LNCAP (cell line): ENCODE measurements around the gene MAP4K4.
A peak's percentile ranks its signal among the peaks of the same experiment; 100 is the strongest.

Source experiments
- TF ChIP-seq, protein P1 (sequence below): fragments of 450-650 bp; IDR thresholded peaks from 2 replicates; pipeline ENCODE4 v1.5.1; 2017; ENCODE audit warnings: mild to moderate bottlenecking

The MAP4K4 gene

DNA sequence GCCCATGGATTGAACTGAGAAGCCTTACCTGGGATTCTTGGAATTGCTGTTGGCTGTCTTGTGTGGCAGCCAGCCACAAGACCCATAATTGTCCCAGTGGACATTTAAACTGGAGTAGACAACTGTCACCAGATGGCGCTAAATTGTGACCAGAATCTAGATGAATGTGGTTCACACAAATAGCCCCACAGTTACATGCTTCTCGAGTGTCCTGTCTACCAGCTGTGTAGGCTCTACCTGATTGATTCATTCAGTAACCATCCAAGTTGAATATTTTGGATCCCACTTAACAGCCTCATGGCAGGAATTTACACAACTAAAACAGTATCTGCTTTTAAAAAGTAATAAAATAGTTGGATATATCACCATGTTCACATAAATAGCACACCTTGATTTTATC is 73.2 kb downstream of the MAP4K4 start:
- TF ChIP-seq, protein P1, sequence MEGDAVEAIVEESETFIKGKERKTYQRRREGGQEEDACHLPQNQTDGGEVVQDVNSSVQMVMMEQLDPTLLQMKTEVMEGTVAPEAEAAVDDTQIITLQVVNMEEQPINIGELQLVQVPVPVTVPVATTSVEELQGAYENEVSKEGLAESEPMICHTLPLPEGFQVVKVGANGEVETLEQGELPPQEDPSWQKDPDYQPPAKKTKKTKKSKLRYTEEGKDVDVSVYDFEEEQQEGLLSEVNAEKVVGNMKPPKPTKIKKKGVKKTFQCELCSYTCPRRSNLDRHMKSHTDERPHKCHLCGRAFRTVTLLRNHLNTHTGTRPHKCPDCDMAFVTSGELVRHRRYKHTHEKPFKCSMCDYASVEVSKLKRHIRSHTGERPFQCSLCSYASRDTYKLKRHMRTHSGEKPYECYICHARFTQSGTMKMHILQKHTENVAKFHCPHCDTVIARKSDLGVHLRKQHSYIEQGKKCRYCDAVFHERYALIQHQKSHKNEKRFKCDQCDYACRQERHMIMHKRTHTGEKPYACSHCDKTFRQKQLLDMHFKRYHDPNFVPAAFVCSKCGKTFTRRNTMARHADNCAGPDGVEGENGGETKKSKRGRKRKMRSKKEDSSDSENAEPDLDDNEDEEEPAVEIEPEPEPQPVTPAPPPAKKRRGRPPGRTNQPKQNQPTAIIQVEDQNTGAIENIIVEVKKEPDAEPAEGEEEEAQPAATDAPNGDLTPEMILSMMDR: peak; percentile 43; the same call in 1 of the 2 replicates

DNA sequence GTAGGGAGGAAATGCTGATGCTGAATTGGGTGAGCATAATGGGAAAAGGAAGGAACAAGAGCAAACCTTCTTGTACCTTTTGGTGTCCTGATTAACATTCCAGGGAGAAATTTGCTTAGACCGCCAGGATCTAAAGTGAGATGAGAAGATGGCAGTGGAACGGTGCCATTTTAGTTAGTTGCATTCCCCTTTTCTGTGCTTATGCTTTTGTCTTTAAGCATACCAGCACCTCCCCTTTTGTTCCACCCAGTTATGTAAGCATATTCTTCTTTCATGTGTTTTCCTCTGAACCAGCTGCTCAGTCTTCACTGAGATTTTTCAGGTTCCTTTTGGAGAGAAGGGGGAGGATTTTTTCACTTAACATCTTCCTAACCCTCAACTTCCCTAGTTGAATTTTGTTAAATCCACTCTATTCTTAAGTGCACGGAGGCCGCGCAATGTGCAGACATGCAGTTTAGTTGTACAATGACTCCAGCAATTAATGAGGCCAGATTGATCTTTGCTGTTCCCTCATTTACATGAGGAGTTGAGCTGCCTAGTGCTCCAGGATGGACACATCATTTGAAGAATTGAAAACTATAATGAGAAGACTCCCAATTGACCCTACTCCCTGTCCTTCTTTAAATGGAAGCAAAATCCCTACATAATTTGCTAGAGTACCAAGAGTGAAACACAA is 73.9 kb downstream of the MAP4K4 start:
- TF ChIP-seq, protein P1: no peak

DNA sequence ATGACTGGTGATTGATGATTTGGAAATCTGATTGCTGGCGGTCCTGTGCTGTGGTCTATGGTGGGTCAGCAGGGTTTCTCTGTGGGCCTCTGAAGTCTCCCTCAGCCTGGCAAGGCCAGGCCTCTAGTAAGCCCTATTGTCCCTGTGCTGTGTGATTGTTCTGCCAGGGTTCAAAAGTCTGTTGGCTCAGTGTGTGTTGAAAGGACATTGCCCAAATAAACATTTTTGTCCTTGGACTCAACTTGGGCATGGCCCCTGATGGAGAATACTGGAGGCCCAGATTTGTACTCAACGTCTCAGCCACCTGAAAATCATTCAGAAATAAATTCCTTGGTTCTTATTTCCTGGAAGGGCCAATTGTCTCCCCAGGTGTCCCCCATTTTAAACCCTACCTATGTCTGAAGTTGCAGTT is 74.4 kb downstream of the MAP4K4 start:
- TF ChIP-seq, protein P1: no peak

DNA sequence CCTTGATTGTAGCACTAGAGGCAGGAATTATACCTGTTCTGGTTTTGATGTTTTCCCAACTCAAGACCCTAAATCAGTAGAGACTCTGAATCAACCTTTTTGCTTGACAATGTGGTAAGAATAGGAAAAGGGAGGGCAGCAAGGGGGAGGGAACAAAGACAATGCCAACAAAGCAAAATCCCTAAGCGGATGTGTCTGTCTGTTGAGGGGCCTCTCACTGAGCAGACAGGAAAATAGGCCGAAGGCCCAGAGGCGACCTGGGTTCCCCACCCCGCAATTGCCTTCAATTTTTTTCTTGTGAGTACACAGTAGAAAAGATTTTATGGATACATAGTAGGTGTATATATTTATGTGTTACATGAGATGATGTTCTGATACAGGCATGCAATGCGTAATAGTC is 75.6 kb downstream of the MAP4K4 start:
- TF ChIP-seq, protein P1: no peak

DNA sequence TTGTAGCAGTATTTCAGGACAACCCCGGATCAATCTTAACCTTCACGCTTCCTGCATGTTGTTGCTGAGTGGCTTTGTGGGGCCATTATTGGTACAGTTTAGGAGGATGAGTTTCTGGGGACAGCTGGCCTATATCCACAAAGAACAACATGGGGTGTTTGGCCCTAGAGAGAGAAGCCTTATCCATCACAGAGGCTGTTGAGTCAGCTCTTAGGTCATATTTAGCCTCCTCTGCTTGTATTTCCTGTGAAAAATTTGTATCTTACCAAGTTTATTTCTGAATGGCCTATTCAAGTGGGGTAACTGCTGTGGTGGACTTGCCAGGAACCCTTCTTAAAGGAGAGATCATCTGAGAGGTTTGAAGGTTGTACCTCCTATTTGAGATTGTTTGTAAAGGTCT is 77.6 kb downstream of the MAP4K4 start:
- TF ChIP-seq, protein P1: no peak

DNA sequence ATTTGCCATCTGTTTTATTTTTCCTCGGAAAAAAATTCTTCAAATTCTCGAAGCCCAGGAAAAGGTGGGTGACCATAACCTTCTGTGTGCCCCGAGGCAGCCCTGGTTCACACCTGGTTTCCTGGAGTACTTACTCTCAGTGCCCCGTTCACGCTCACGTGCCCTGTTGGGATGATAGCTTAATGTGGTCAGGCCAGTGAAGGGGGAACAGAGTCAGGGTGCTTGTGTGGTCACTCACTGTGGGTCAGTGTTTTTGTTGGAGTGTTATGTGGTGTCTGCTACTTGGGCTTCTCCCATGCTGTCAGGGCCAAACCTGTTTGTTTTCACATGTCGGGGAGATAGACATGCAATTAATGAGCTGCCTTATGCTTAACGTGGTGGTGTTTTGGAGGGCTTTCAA is 78.1 kb downstream of the MAP4K4 start:
- TF ChIP-seq, protein P1: no peak

DNA sequence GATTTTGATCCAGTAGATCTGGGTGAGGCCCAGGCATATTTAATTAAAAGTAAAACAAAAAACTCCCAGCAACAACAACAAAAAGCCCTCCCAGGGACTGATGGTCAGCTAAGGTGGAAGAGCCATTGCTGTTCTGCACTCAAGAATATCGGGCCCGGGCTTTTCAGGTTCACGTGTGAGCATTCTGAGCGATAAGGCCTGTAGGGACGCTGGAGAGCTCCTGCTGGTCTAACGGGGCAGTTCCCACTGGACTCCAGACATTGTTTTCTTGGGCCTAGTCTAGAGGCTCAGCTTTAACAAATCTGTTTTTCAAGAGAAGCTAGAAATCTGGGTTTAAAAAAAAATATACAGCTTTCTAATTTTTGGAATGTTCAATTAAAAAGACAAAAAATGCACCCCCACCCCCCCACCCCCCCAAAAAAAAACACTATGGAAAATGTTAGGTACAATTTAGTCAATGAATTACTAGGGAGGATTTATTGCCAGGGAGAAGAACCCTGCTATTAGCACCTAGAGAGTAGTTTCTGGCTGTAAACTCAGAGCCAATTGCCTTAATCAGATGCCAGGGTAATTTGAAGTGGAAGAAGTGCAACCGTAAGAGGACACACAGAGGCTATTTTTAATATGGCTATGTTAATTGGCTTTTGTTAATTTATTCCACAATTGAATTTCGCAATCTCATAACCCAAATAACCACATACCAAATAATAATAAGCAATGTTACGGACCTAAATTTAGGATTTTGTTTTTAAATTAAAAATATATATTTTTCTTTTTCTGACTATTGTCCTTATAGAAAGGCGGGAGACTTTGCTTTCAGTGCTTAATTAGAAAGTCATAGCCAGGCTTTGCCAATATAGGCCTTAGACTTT is 78.9 kb downstream of the MAP4K4 start:
- TF ChIP-seq, protein P1: no peak
